ENCODE data around the gene ARID1B.
A peak's percentile ranks its signal among the peaks of the same experiment; 100 is the strongest.

The ARID1B gene

DNA sequence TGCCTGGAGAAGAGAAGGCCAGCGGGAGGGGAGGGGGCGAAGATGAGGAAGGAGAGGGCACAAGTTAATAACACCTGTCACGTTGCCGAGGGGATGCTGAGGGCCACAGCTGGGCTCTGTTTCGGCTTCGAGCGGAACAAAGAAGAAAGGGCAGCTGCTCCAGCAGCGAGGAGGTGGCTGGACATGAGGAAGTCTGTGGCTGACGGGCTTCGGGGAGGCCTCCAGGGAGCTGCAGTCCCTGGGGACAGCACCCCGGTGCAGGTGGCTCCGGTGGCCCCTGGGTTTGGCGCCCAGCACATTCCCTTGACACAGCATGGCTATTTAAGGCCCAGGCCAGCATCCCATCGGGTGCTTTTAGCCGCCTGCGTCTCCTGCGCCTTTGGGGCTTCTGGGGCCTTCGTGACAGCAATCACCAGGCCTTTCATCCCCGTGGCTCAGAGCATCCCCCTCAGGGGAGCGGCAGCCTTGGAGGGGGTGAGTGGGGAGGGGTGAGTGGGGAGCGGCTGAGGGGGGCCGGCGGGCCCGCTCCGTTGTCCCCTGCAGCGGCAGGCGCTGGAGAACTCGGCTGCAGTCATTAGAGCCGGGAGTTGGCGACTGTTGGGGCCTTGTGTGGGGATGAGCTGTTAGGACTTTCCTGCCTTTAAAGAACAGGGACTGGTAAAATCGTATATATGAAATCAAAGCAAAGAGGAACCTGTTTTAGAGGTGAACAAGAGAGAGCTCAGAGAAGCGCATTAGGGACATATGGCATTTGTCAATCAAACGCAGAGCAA lies 447.2 kb downstream of the ARID1B start:
- Histone ChIP-seq H2BK5ac (ENCODE audit: low read length) (no peak overlapping the region), H2BK12ac (ENCODE audit: low read length) (no peak overlapping the region), H2AFZ (ENCODE audit: low read length) (no peak overlapping the region), H2BK120ac (ENCODE audit: low read depth, low read length) (no peak overlapping the region), H3K4me1 (ENCODE audit: control insufficient read depth in 2 of 2, insufficient read depth in 1 of 2, low read depth in 1 of 2, low read length in 2 of 2) (peaks cover 12 to 15% of the 10 kb centered on the region in 2 donors), H4K91ac (ENCODE audit: low read depth, low read length, poor library complexity) (no peak overlapping the region), H3K4me3 (ENCODE audit: low read length in 2 of 2) (no peak overlapping the region), H3K79me1 (ENCODE audit: low read depth, low read length) (peaks cover 3% of the 10 kb centered on the region), H4K8ac (ENCODE audit: low read depth, low read length) (no peak overlapping the region), H3K23ac (ENCODE audit: low read depth, low read length, poor library complexity) (no peak overlapping the region), H3K4ac (ENCODE audit: low read length) (no peak overlapping the region), H2AK5ac (ENCODE audit: low read depth, low read length) (peak overlapping the region; percentile 51), H3K9me3 (replicated peaks in 1 of 2; ENCODE audit: control insufficient read depth in 2 of 2, insufficient read depth in 1 of 2, low read depth in 1 of 2, low read length in 2 of 2) (peaks cover 0 to 6% of the 10 kb centered on the region in 2 donors), H3K14ac (ENCODE audit: low read length) (no peak overlapping the region), H3K9ac (ENCODE audit: low read depth, low read length, poor library complexity) (no peak overlapping the region), H3K27ac (replicated peaks; ENCODE audit: low read length) (no peak overlapping the region), H2BK15ac (ENCODE audit: low read length) (no peak overlapping the region), H3K27me3 (ENCODE audit: control insufficient read depth in 3 of 3, insufficient read depth in 3 of 3, low read depth in 1 of 3, low read length in 3 of 3) (no peaks in the 10 kb centered on the region), H3K36me3 (replicated peaks in 1 of 2; ENCODE audit: control insufficient read depth in 2 of 2, insufficient read depth in 2 of 2, low read length in 2 of 2) (peaks cover 0 to 2% of the 10 kb centered on the region in 2 donors), H3K18ac (ENCODE audit: low read length) (peak overlapping the region; percentile 79), H3K4me2 (ENCODE audit: insufficient read depth, low read length, poor library complexity, severe bottlenecking) (no peak overlapping the region)
- no CpG with 5 or more reads among the region's 33 CpGs for WGBS, 2 donors (ENCODE audit: extremely low coverage in 2 of 2, insufficient read length in 2 of 2, insufficient replicate concordance in 1 of 2)
- no peak for DNase-seq (ENCODE audit: low spot score)

DNA sequence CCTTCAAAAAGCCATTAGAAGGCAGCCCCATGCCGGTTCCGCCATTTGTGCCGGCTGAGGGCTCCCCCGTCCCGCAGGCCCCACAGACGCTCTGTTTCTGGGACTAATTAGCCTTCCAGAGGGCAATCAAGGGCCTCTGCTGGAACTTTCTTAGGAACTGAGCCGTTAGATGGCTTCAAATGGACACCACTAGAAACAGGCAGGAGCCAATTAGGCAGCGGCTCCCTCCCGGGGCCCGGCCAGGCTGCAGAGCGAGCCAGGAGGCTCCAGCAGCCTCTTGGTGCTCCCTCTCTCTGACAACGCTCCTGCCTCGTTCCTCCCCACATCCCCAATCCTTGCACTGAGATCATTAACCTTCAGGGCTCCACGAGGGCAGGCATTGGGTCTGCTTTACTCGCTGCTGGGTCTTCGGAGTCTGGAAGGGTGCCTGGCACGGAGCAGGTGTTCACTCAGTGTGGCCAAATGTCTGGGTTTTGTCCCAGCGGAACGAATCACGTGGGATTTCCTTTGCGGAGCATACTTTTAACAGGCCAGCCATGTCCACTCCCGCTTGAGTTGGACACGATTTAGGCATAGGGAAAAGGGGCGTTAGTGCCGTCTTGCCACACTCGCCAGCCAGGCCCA lies 447.9 kb downstream of the ARID1B start:
- H3K4me3 ChIP-seq (ENCODE audit: low read length in 2 of 2), result no peak overlapping the region
- no peak overlapping the region for H3K27ac ChIP-seq (replicated peaks; ENCODE audit: low read length)
- no peak overlapping the region for H2BK120ac ChIP-seq (ENCODE audit: low read depth, low read length)
- no peak overlapping the region for H4K8ac ChIP-seq (ENCODE audit: low read depth, low read length)
- H3K79me1 ChIP-seq (ENCODE audit: low read depth, low read length), result peaks cover 3% of the 10 kb centered on the region
- WGBS, 2 donors (ENCODE audit: extremely low coverage in 2 of 2, insufficient read length in 2 of 2, insufficient replicate concordance in 1 of 2), result no CpG with 5 or more reads among the region's 26 CpGs
- H3K4me2 ChIP-seq (ENCODE audit: insufficient read depth, low read length, poor library complexity, severe bottlenecking), result no peak overlapping the region
- H2BK15ac ChIP-seq (ENCODE audit: low read length), result peak overlapping the region; percentile 25
- peaks cover 0 to 6% of the 10 kb centered on the region in 2 donors for H3K9me3 ChIP-seq (replicated peaks in 1 of 2; ENCODE audit: control insufficient read depth in 2 of 2, insufficient read depth in 1 of 2, low read depth in 1 of 2, low read length in 2 of 2)
- peaks cover 0 to 2% of the 10 kb centered on the region in 2 donors for H3K36me3 ChIP-seq (replicated peaks in 1 of 2; ENCODE audit: control insufficient read depth in 2 of 2, insufficient read depth in 2 of 2, low read length in 2 of 2)
- no peak overlapping the region for H3K9ac ChIP-seq (ENCODE audit: low read depth, low read length, poor library complexity)
- no peaks in the 10 kb centered on the region for H3K27me3 ChIP-seq (ENCODE audit: control insufficient read depth in 3 of 3, insufficient read depth in 3 of 3, low read depth in 1 of 3, low read length in 3 of 3)
- peak overlapping the region; percentile 3 for H2BK5ac ChIP-seq (ENCODE audit: low read length)
- no peak overlapping the region for H4K91ac ChIP-seq (ENCODE audit: low read depth, low read length, poor library complexity)
- no peak overlapping the region for H2BK12ac ChIP-seq (ENCODE audit: low read length)
- H2AFZ ChIP-seq (ENCODE audit: low read length), result no peak overlapping the region
- DNase-seq (ENCODE audit: low spot score), result no peak
- peak overlapping the region; percentile 88 for H3K18ac ChIP-seq (ENCODE audit: low read length)
- H3K4ac ChIP-seq (ENCODE audit: low read length), result peak overlapping the region; percentile 19
- no peak overlapping the region for H3K23ac ChIP-seq (ENCODE audit: low read depth, low read length, poor library complexity)
- no peak overlapping the region for H3K14ac ChIP-seq (ENCODE audit: low read length)
- H3K4me1 ChIP-seq (ENCODE audit: control insufficient read depth in 2 of 2, insufficient read depth in 1 of 2, low read depth in 1 of 2, low read length in 2 of 2), result peaks cover 12 to 18% of the 10 kb centered on the region in 2 donors
- H2AK5ac ChIP-seq (ENCODE audit: low read depth, low read length), result peak overlapping the region; percentile 89

DNA sequence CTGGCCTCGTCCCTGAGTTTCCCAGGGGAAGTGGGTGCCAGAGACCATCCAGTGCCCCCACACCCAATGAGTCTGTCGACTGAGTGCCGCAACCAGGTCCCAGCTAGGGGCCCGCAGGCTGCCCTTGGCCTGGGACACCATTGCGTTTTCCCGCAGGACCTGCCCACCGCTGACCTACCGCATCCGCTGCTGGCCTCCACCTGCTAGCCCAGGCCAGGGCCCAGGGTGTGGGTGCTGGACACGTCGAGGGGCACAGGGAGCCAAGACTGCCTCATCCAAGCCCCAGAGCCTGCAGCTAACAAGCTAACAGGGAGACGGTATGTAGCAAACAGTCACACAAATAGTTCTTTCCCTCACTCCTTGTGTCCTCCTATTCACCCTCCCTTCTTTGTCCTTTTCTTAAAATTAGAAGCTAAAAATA lies 448.4 kb downstream of the ARID1B start:
- H4K8ac ChIP-seq (ENCODE audit: low read depth, low read length), result no peak overlapping the region
- peaks cover 12 to 18% of the 10 kb centered on the region in 2 donors for H3K4me1 ChIP-seq (ENCODE audit: control insufficient read depth in 2 of 2, insufficient read depth in 1 of 2, low read depth in 1 of 2, low read length in 2 of 2)
- no peak overlapping the region for H3K23ac ChIP-seq (ENCODE audit: low read depth, low read length, poor library complexity)
- no peak overlapping the region for H2AFZ ChIP-seq (ENCODE audit: low read length)
- peak overlapping the region; percentile 3 for H2BK5ac ChIP-seq (ENCODE audit: low read length)
- peaks cover 3% of the 10 kb centered on the region for H3K79me1 ChIP-seq (ENCODE audit: low read depth, low read length)
- H3K4me2 ChIP-seq (ENCODE audit: insufficient read depth, low read length, poor library complexity, severe bottlenecking), result no peak overlapping the region
- H3K9me3 ChIP-seq (replicated peaks in 1 of 2; ENCODE audit: control insufficient read depth in 2 of 2, insufficient read depth in 1 of 2, low read depth in 1 of 2, low read length in 2 of 2), result peaks cover 0 to 6% of the 10 kb centered on the region in 2 donors
- H3K18ac ChIP-seq (ENCODE audit: low read length), result peak overlapping the region; percentile 88
- H3K9ac ChIP-seq (ENCODE audit: low read depth, low read length, poor library complexity), result peak overlapping the region; percentile 50
- peaks cover 0 to 2% of the 10 kb centered on the region in 2 donors for H3K36me3 ChIP-seq (replicated peaks in 1 of 2; ENCODE audit: control insufficient read depth in 2 of 2, insufficient read depth in 2 of 2, low read length in 2 of 2)
- peaks cover 0 to under 1% (median 0%) of the 10 kb centered on the region in 3 experiments for H3K27me3 ChIP-seq (ENCODE audit: control insufficient read depth in 3 of 3, insufficient read depth in 3 of 3, low read depth in 1 of 3, low read length in 3 of 3)
- H2AK5ac ChIP-seq (ENCODE audit: low read depth, low read length), result peak overlapping the region; percentile 89
- no peak overlapping the region for H2BK120ac ChIP-seq (ENCODE audit: low read depth, low read length)
- H3K4me3 ChIP-seq (ENCODE audit: low read length in 2 of 2), result no peak overlapping the region
- no peak overlapping the region for H3K27ac ChIP-seq (replicated peaks; ENCODE audit: low read length)
- H3K4ac ChIP-seq (ENCODE audit: low read length), result peak overlapping the region; percentile 19
- no peak overlapping the region for H2BK12ac ChIP-seq (ENCODE audit: low read length)
- no CpG with 5 or more reads among the region's 12 CpGs for WGBS, 2 donors (ENCODE audit: extremely low coverage in 2 of 2, insufficient read length in 2 of 2, insufficient replicate concordance in 1 of 2)
- no peak overlapping the region for H3K14ac ChIP-seq (ENCODE audit: low read length)
- no peak overlapping the region for H4K91ac ChIP-seq (ENCODE audit: low read depth, low read length, poor library complexity)
- no peak for DNase-seq (ENCODE audit: low spot score)
- H2BK15ac ChIP-seq (ENCODE audit: low read length), result peak overlapping the region; percentile 25

DNA sequence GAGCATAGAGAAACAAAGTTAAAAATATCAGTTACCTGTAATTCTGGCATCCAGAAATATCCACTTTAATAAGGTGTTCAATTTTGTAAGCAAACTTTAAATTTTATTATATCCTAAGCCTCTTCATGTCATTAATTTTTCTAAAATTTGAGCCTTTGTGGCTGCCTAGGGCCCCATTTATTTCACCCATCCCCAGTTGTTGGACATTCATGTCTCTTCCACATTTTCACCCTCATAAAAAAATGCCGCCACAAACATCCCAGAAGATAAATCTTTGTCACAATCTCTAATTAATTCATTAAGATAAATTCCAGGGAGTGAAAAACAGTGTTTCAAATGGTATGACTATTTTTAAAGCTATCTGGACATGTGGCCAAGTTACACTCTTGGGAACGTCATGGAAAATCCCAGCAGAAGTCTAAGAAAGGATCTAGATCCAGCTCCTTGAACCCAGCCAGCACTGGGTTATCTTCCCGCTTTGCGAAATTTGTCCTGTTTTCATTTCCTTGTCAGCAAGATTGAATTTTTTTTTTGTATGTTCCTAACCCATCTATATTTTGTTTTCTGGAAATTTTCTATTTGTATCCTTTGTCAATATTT lies 448.9 kb downstream of the ARID1B start:
- Histone ChIP-seq H3K4me2 (ENCODE audit: insufficient read depth, low read length, poor library complexity, severe bottlenecking) (no peak overlapping the region), H4K8ac (ENCODE audit: low read depth, low read length) (no peak overlapping the region), H3K4ac (ENCODE audit: low read length) (no peak overlapping the region), H3K27ac (replicated peaks; ENCODE audit: low read length) (no peak overlapping the region), H4K91ac (ENCODE audit: low read depth, low read length, poor library complexity) (no peak overlapping the region), H2BK12ac (ENCODE audit: low read length) (no peak overlapping the region), H2BK5ac (ENCODE audit: low read length) (no peak overlapping the region), H2BK15ac (ENCODE audit: low read length) (no peak overlapping the region), H3K79me1 (ENCODE audit: low read depth, low read length) (peaks cover 3% of the 10 kb centered on the region), H3K23ac (ENCODE audit: low read depth, low read length, poor library complexity) (no peak overlapping the region), H2BK120ac (ENCODE audit: low read depth, low read length) (no peak overlapping the region), H2AK5ac (ENCODE audit: low read depth, low read length) (no peak overlapping the region), H2AFZ (ENCODE audit: low read length) (no peak overlapping the region), H3K27me3 (ENCODE audit: control insufficient read depth in 3 of 3, insufficient read depth in 3 of 3, low read depth in 1 of 3, low read length in 3 of 3) (peaks cover 0 to 6% (median 0%) of the 10 kb centered on the region in 3 experiments), H3K9me3 (replicated peaks in 1 of 2; ENCODE audit: control insufficient read depth in 2 of 2, insufficient read depth in 1 of 2, low read depth in 1 of 2, low read length in 2 of 2) (peaks cover 0 to 6% of the 10 kb centered on the region in 2 donors), H3K36me3 (replicated peaks in 1 of 2; ENCODE audit: control insufficient read depth in 2 of 2, insufficient read depth in 2 of 2, low read length in 2 of 2) (peaks cover 0 to 2% of the 10 kb centered on the region in 2 donors), H3K9ac (ENCODE audit: low read depth, low read length, poor library complexity) (no peak overlapping the region), H3K18ac (ENCODE audit: low read length) (no peak overlapping the region), H3K4me3 (ENCODE audit: low read length in 2 of 2) (no peak overlapping the region), H3K4me1 (ENCODE audit: control insufficient read depth in 2 of 2, insufficient read depth in 1 of 2, low read depth in 1 of 2, low read length in 2 of 2) (peaks cover 12 to 18% of the 10 kb centered on the region in 2 donors), H3K14ac (ENCODE audit: low read length) (no peak overlapping the region)
- no CpG with 5 or more reads among the region's 4 CpGs for WGBS, 2 donors (ENCODE audit: extremely low coverage in 2 of 2, insufficient read length in 2 of 2, insufficient replicate concordance in 1 of 2)
- no peak for DNase-seq (ENCODE audit: low spot score)
